Neural crest cell (in vitro differentiated cells): ENCODE results near the gene RTN4RL2. TPM values are rescaled to one million over a fixed set of nuclear protein-coding genes. Genes with fewer than 3 reads are reported as not detected.

Experiments used
- DNase-seq: peaks from one replicate; pipeline ENCODE4 v3.0.0; 2021; ENCODE audit warnings: low read depth, mixed read lengths, low spot score
- H3K27ac Mint-ChIP-seq: one replicate; pipeline ENCODE4 v1.8.0; 2021; ENCODE audit warnings: mild to moderate bottlenecking, mixed read lengths; ENCODE audit not compliant: unreplicated experiment
- H3K27me3 Mint-ChIP-seq: 2 replicates; pipeline ENCODE4 v1.8.0; 2021; ENCODE audit warnings: low read depth, mild to moderate bottlenecking, mixed read lengths
- H3K36me3 Mint-ChIP-seq: 2 replicates; pipeline ENCODE4 v1.8.0; 2021; ENCODE audit warnings: low read depth, mild to moderate bottlenecking, mixed read lengths
- H3K4me1 Mint-ChIP-seq: 2 replicates; pipeline ENCODE4 v1.8.0; 2021; ENCODE audit warnings: mixed read lengths
- H3K4me3 Mint-ChIP-seq: one replicate; pipeline ENCODE4 v1.8.0; 2021; ENCODE audit warnings: mild to moderate bottlenecking, mixed read lengths
- H3K9me3 Mint-ChIP-seq: 2 replicates; pipeline ENCODE4 v1.8.0; 2021; ENCODE audit warnings: mixed read lengths
- CTCF ChIP-seq: fragments of 200-600 bp; sonication (generic); conservative IDR thresholded peaks from 2 replicates; pipeline ENCODE4 v1.5.0; 2021; ENCODE audit warnings: antibody characterized with exemption, mild to moderate bottlenecking
- total RNA-seq: library from RNA; stranded (reverse); gene quantifications from 2 replicates; pipeline ENCODE4 v1.2.1, GENCODE V29; 2021

Gene RTN4RL2
- total RNA-seq, 1 donor from 2014 or later = 2.4 TPM

- Mint-ChIP-seq H3K27ac (no peak overlapping the region), H3K4me1 (no peaks in the 10 kb centered on the region), H3K9me3 (no peaks in the 10 kb centered on the region), H3K27me3 (peaks cover 21% of the 10 kb centered on the region), H3K4me3 (no peak overlapping the region), H3K36me3 (no peaks in the 10 kb centered on the region)
- DNase-seq = no peak
- no peak for TF ChIP-seq CTCF
These were observed 48.2 kb downstream of the RTN4RL2 start for GRCh38 chr11:57508341-57509170.

GRCh38 chr11:57511741-57512430 is 51.6 kb downstream of the RTN4RL2 start:
- TF ChIP-seq CTCF = no peak
- Mint-ChIP-seq H3K9me3 (no peaks in the 10 kb centered on the region), H3K4me3 (peak overlapping the region; percentile 21), H3K4me1 (peaks cover 12% of the 10 kb centered on the region), H3K36me3 (no peaks in the 10 kb centered on the region), H3K27me3 (peaks cover 52% of the 10 kb centered on the region), H3K27ac (no peak overlapping the region)
- DNase-seq = no peak

GRCh38 chr11:57512646-57513451 is 52.5 kb downstream of the RTN4RL2 start:
- H3K27me3 Mint-ChIP-seq = peaks cover 60% of the 10 kb centered on the region
- no peak for TF ChIP-seq CTCF
- peak overlapping the region; percentile 86 for H3K4me3 Mint-ChIP-seq
- DNase-seq = no peak
- peaks cover 12% of the 10 kb centered on the region for H3K4me1 Mint-ChIP-seq
- no peaks in the 10 kb centered on the region for H3K9me3 Mint-ChIP-seq
- H3K36me3 Mint-ChIP-seq = no peaks in the 10 kb centered on the region
- H3K27ac Mint-ChIP-seq = no peak overlapping the region

- Mint-ChIP-seq H3K4me1 (peaks cover 12% of the 10 kb centered on the region), H3K27ac (no peak overlapping the region), H3K36me3 (no peaks in the 10 kb centered on the region), H3K27me3 (peaks cover 62% of the 10 kb centered on the region), H3K9me3 (no peaks in the 10 kb centered on the region), H3K4me3 (peak overlapping the region; percentile 86)
- TF ChIP-seq CTCF = no peak
- DNase-seq = no peak
These were observed 53.1 kb downstream of the RTN4RL2 start for GRCh38 chr11:57513452-57513795.

GRCh38 chr11:57513911-57514537 is 53.7 kb downstream of the RTN4RL2 start:
- H3K36me3 Mint-ChIP-seq = no peaks in the 10 kb centered on the region
- H3K27ac Mint-ChIP-seq = no peak overlapping the region

More at GRCh38 chr11:57513911-57514537, 53.7 kb downstream of the RTN4RL2 start:
- no peak for TF ChIP-seq CTCF
- Mint-ChIP-seq H3K4me1 (peaks cover 12% of the 10 kb centered on the region), H3K27me3 (peaks cover 66% of the 10 kb centered on the region), H3K9me3 (no peaks in the 10 kb centered on the region), H3K4me3 (peak overlapping the region; percentile 92)
- DNase-seq = peak; percentile 21
